Panc1 (cell line): ENCODE measurements around the gene PSMA2. TPM values are rescaled to one million over a fixed set of nuclear protein-coding genes. Genes with fewer than 3 reads are reported as not detected.

Source experiments
- ATAC-seq: fragments of 200-7000 bp; cut with Tn5 transposase; 2 replicates; pipeline ENCODE4 v1.9.1; 2020; ENCODE audit warnings: mild to moderate bottlenecking, moderate library complexity
- BruUV-seq: library from RNA; stranded (reverse); fragments of 400-500 nt; replicated peaks from 2 replicates; lab custom pipeline; 2021; lab: Mats Ljungman, UMichigan
- CTCF ChIA-PET: fragments of 300-600 bp; sonication (Branson Sonifier 250); formaldehyde crosslinking; loops from one replicate; lab custom pipeline; 2022; ENCODE audit warnings: antibody characterized with exemption; lab: Charles Lee
- POLR2A ChIA-PET: fragments of 300-600 bp; sonication (Branson Sonifier 250); formaldehyde crosslinking; loops from one replicate; lab custom pipeline; 2022; ENCODE audit warnings: antibody characterized with exemption; lab: Charles Lee
- DNase-seq: peaks from one replicate; pipeline ENCODE4 v3.0.0-alpha.2; 2010; ENCODE audit warnings: low read depth, low spot score
- H3K27ac ChIP-seq: 2 replicates; pipeline ENCODE4 v1.5.1; 2011; ENCODE audit warnings: mild to moderate bottlenecking, low read length, inconsistent platforms
- H3K27me3 ChIP-seq: fragments of 200-500 bp; sonication (Bioruptor generic); 2 replicates; pipeline ENCODE4 v1.6.0; 2014; ENCODE audit warnings: low read length, inconsistent platforms; ENCODE audit not compliant: control insufficient read depth, insufficient read depth
- H3K36me3 ChIP-seq: fragments of 200-500 bp; sonication (Bioruptor generic); 2 replicates; pipeline ENCODE4 v1.5.1; 2014; ENCODE audit warnings: inconsistent platforms, mild to moderate bottlenecking, low read length, moderate library complexity; ENCODE audit not compliant: control insufficient read depth, insufficient read depth
- H3K4me1 ChIP-seq: 2 replicates; pipeline ENCODE4 v1.5.1; 2011; ENCODE audit warnings: inconsistent platforms, mild to moderate bottlenecking, low read length, moderate library complexity; ENCODE audit not compliant: control insufficient read depth, insufficient read depth
- H3K4me3 ChIP-seq, 2 experiments: 2 replicates each; pipeline ENCODE4 v1.5.1; 2011 to 2012; ENCODE audit warnings: low read depth in 2 of 2, low read length in 2 of 2, mild to moderate bottlenecking in 2 of 2, inconsistent platforms in 1 of 2, moderate library complexity in 1 of 2
- H3K9me3 ChIP-seq: fragments of 200-500 bp; sonication (Bioruptor generic); 2 replicates; pipeline ENCODE4 v1.5.1; 2014; ENCODE audit warnings: low read depth, mild to moderate bottlenecking, inconsistent platforms, low read length, moderate library complexity; ENCODE audit not compliant: control insufficient read depth, insufficient read depth
- CTCF ChIP-seq: fragments of 450-650 bp; IDR thresholded peaks from 2 replicates; pipeline ENCODE4 v1.5.1; 2017; ENCODE audit warnings: mild to moderate bottlenecking
- POLR2AphosphoS5 ChIP-seq: IDR thresholded peaks from 2 replicates; pipeline ENCODE4 v1.6.1; 2012; ENCODE audit warnings: mild to moderate bottlenecking, low read depth, low read length, moderate library complexity
- SIN3A ChIP-seq: IDR thresholded peaks from 2 replicates; pipeline ENCODE4 v1.6.1; 2012; ENCODE audit warnings: low read depth, mild to moderate bottlenecking, low read length, moderate library complexity, borderline replicate concordance; ENCODE audit not compliant: insufficient read depth
- TCF7L2 ChIP-seq: IDR thresholded peaks from 2 replicates; pipeline ENCODE4 v1.6.1; 2011; ENCODE audit warnings: mild to moderate bottlenecking, low read depth, low read length, inconsistent platforms
- in situ Hi-C: cut with HindIII; loops from 2 replicates; pipeline ENCODE4 v1.10.0; 2016; ENCODE audit warnings: low sequenced_read_pairs, low pct_unique_long_range_greater_than_20kb
- intact Hi-C: fragments of 100-400 bp; cut with micrococcal nuclease; formaldehyde crosslinking; loops from one replicate; pipeline ENCODE4 v1.10.0; 2022; ENCODE audit not compliant: unreplicated experiment
- total RNA-seq: library from RNA; stranded (reverse); gene quantifications from one replicate; pipeline ENCODE4 v1.2.1, GENCODE V29; 2021; ENCODE audit not compliant: unreplicated experiment
- TF ChIP-seq, protein P1 (sequence below), 2 experiments: IDR thresholded peaks; 2 replicates each; pipeline ENCODE4 v1.6.1; 2011 to 2012; ENCODE audit warnings: low read depth in 2 of 2, control low read depth in 1 of 2, low read length in 1 of 2, mild to moderate bottlenecking in 1 of 2, moderate library complexity in 1 of 2; ENCODE audit not compliant: insufficient read depth in 1 of 2

Gene PSMA2
- total RNA-seq, 1 experiment from 2014 or later: 180 TPM

DNA sequence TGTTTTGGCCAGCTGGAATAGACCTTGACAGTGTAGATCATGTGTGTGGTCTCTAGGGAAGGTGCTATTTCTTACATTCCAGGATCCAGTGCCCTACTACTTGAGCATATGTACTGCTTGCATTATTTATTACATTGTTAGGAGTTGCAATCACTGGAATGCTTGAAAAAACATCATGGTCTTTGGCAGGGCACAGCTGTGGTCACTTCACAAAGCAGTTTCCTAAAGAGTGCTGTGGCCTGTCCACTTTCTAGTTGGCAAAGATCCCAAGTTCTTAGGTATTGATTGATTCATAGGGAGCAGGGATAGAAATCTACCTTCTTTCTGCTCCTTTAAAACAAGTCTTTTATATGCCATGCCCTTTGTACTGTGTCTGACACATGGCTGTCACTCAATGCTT lies 24.7 kb downstream of the PSMA2 start:
- in situ Hi-C loops: no loop called here
- no peak for TF ChIP-seq CTCF
- TF ChIP-seq, protein P1, sequence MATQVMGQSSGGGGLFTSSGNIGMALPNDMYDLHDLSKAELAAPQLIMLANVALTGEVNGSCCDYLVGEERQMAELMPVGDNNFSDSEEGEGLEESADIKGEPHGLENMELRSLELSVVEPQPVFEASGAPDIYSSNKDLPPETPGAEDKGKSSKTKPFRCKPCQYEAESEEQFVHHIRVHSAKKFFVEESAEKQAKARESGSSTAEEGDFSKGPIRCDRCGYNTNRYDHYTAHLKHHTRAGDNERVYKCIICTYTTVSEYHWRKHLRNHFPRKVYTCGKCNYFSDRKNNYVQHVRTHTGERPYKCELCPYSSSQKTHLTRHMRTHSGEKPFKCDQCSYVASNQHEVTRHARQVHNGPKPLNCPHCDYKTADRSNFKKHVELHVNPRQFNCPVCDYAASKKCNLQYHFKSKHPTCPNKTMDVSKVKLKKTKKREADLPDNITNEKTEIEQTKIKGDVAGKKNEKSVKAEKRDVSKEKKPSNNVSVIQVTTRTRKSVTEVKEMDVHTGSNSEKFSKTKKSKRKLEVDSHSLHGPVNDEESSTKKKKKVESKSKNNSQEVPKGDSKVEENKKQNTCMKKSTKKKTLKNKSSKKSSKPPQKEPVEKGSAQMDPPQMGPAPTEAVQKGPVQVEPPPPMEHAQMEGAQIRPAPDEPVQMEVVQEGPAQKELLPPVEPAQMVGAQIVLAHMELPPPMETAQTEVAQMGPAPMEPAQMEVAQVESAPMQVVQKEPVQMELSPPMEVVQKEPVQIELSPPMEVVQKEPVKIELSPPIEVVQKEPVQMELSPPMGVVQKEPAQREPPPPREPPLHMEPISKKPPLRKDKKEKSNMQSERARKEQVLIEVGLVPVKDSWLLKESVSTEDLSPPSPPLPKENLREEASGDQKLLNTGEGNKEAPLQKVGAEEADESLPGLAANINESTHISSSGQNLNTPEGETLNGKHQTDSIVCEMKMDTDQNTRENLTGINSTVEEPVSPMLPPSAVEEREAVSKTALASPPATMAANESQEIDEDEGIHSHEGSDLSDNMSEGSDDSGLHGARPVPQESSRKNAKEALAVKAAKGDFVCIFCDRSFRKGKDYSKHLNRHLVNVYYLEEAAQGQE (IDR thresholded peaks at IDR 0.05; ENCODE audit: insufficient read depth in 1 of 2, low read depth in 2 of 2, low read length in 1 of 2): no peak
- no peak for TF ChIP-seq TCF7L2
- TF ChIP-seq SIN3A: no peak
- TF ChIP-seq POLR2AphosphoS5: no peak
- CTCF ChIA-PET: no interaction called here
- no peak overlapping the region for H3K4me3 ChIP-seq
- no peaks in the 10 kb centered on the region for H3K9me3 ChIP-seq
- BruUV-seq: no TSS peak
- POLR2A ChIA-PET: no interaction called here
- ATAC-seq: no peak
- intact Hi-C loops: no loop called here
- peaks cover 6% of the 10 kb centered on the region for H3K4me1 ChIP-seq
- no peak overlapping the region for H3K27ac ChIP-seq
- H3K27me3 ChIP-seq: no peaks in the 10 kb centered on the region
- no peak for DNase-seq
- H3K36me3 ChIP-seq: no peaks in the 10 kb centered on the region

DNA sequence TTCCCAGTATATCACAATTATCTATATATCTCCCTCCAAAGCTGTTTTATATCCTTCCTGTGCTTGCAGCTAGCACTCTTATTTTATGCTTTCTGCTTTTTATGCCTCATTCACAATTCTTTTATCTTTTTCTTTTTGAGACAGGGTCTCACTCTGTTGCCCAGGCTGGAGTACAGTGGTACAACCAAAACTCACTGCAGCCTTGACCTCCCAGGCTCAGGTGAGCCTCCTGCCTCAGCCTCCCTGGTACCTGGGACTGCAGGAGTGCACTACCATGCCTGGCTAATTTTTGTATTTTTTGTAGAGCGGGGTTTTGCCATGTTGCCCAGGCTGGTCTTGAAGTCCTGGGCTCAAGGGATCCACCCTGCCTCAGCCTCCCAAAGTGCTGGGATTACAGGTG lies 25.8 kb downstream of the PSMA2 start:
- ChIA-PET POLR2A (no interaction called here), CTCF (no interaction called here)
- Histone ChIP-seq H3K36me3 (no peaks in the 10 kb centered on the region), H3K27ac (no peak overlapping the region), H3K9me3 (no peaks in the 10 kb centered on the region), H3K4me1 (peaks cover 4% of the 10 kb centered on the region), H3K27me3 (no peaks in the 10 kb centered on the region), H3K4me3 (no peak overlapping the region)
- ATAC-seq: no peak
- DNase-seq: no peak
- intact Hi-C loops (no loop called here), in situ Hi-C loops (no loop called here)
- TF ChIP-seq POLR2AphosphoS5 (no peak), TCF7L2 (no peak), CTCF (no peak), SIN3A (no peak)
- TF ChIP-seq, protein P1 (IDR thresholded peaks at IDR 0.05; ENCODE audit: insufficient read depth in 1 of 2, low read depth in 2 of 2, low read length in 1 of 2): no peak
- no TSS peak for BruUV-seq
